ENCODE measurements around the gene RALGAPB. TPM values are rescaled to one million over a fixed set of nuclear protein-coding genes. Genes with fewer than 3 reads are reported as not detected.
"Not testable (repeated sequence)": the region's sequence is repeated elsewhere in the genome, so short reads cannot be mapped to it uniquely, and the experiment has no call there.

The RALGAPB gene
- total and polyA plus RNA-seq, 3 donors from 2014 or later = 49.9 to 64.7 (median 52.6) TPM

GRCh38 chr20:38458314-38458713 is 14.3 kb upstream of the RALGAPB start:
- no peaks in the 10 kb centered on the region for H3K27me3 ChIP-seq
- no peak overlapping the region for H3K27ac ChIP-seq
- H3K9me3 ChIP-seq = no peaks in the 10 kb centered on the region
- intact Hi-C loops (cut with DNase I; ENCODE audit: low total_unique reads) = no loop called here
- TF ChIP-seq CTCF (IDR thresholded peaks at IDR 0.05) = no peak
- no peak for TF ChIP-seq POLR2A (IDR thresholded peaks at IDR 0.05)
- no peaks in the 10 kb centered on the region for H3K36me3 ChIP-seq (ENCODE audit: low read depth, missing control alignments)
- WGBS, 2 donors = 91 to 94% methylated on average over 5 of the region's 5 CpGs
- H3K4me1 ChIP-seq = no peaks in the 10 kb centered on the region
- DNase-seq = no peak
- H3K4me3 ChIP-seq = no peak overlapping the region

- H3K36me3 ChIP-seq (ENCODE audit: low read depth, missing control alignments) = no peaks in the 10 kb centered on the region
- H3K4me1 ChIP-seq = no peaks in the 10 kb centered on the region
- no peaks in the 10 kb centered on the region for H3K27me3 ChIP-seq
- WGBS, 2 donors = 49 to 50% methylated on average over 5 of the region's 5 CpGs
- intact Hi-C loops (cut with DNase I; ENCODE audit: low total_unique reads) = no loop called here
- H3K9me3 ChIP-seq = no peaks in the 10 kb centered on the region
- no peak overlapping the region for H3K4me3 ChIP-seq
- no peak for DNase-seq
- H3K27ac ChIP-seq = no peak overlapping the region
- TF ChIP-seq CTCF (IDR thresholded peaks at IDR 0.05) (no peak), POLR2A (IDR thresholded peaks at IDR 0.05) (no peak)
Observed at GRCh38 chr20:38460040-38460623, 12.5 kb upstream of the RALGAPB start.

DNA sequence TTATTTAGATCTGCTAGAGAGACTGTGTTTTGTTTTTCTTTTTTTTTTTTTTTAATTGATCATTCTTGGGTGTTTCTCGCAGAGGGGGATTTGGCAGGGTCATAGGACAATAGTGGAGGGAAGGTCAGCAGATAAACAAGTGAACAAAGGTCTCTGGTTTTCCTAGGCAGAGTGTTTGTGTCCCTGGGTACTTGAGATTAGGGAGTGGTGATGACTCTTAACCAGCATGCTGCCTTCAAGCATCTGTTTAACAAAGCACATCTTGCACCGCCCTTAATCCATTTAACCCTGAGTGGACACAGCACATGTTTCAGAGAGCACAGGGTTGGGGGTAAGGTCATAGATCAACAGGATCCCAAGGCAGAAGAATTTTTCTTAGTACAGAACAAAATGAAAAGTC is 12.0 kb upstream of the RALGAPB start:
- H3K4me3 ChIP-seq; H3K27ac ChIP-seq; intact Hi-C loops (cut with DNase I; ENCODE audit: low total_unique reads); H3K27me3 ChIP-seq; H3K36me3 ChIP-seq (ENCODE audit: low read depth, missing control alignments); H3K9me3 ChIP-seq; DNase-seq; H3K4me1 ChIP-seq: not testable (repeated sequence)
- WGBS, 2 donors = 9 to 15% methylated on average over 1 of the region's 2 CpGs

DNA sequence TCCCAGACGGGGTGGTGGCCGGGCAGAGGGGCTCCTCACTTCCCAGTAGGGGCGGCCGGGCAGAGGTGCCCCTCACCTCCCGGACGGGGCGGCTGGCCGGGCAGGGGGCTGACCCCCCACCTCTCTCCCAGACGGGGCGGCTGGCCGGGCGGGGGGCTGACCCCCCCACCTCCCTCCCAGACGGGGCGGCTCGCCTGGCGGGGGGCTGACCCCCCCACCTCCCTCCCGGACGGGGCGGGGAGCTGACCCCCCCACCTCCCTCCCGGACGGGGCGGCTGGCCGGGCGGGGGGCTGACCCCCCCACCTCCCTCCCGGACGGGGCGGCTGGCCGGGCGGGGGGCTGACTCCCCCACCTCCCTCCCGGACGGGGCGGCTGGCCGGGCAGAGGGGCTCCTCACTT is 11.5 kb upstream of the RALGAPB start:
- DNase-seq; H3K36me3 ChIP-seq (ENCODE audit: low read depth, missing control alignments); intact Hi-C loops (cut with DNase I; ENCODE audit: low total_unique reads); H3K9me3 ChIP-seq; H3K27me3 ChIP-seq; H3K27ac ChIP-seq; H3K4me1 ChIP-seq: not testable (repeated sequence)
- peak overlapping the region; percentile 24 to 41 for H3K4me3 ChIP-seq
- no CpG with 5 or more reads among the region's 33 CpGs for WGBS, 2 donors

GRCh38 chr20:38461569-38461968 is 11.1 kb upstream of the RALGAPB start:
- DNase-seq; H3K27me3 ChIP-seq; intact Hi-C loops (cut with DNase I; ENCODE audit: low total_unique reads); H3K27ac ChIP-seq; H3K4me1 ChIP-seq; H3K36me3 ChIP-seq (ENCODE audit: low read depth, missing control alignments); H3K9me3 ChIP-seq: not testable (repeated sequence)
- WGBS, 2 donors = 54 to 83% methylated on average over 13 to 30 of the region's 30 CpGs
- peak overlapping the region; percentile 24 to 41 for H3K4me3 ChIP-seq

GRCh38 chr20:38466171-38466570 is 6.5 kb upstream of the RALGAPB start:
- no peak for DNase-seq
- WGBS, 2 donors = 77 to 82% methylated on average over 2 of the region's 2 CpGs
- H3K4me3 ChIP-seq = no peak overlapping the region
- TF ChIP-seq CTCF (IDR thresholded peaks at IDR 0.05) (no peak), POLR2A (IDR thresholded peaks at IDR 0.05) (no peak)
- no peaks in the 10 kb centered on the region for H3K9me3 ChIP-seq
- H3K27ac ChIP-seq = no peak overlapping the region
- no peaks in the 10 kb centered on the region for H3K36me3 ChIP-seq (ENCODE audit: low read depth, missing control alignments)
- intact Hi-C loops (cut with DNase I; ENCODE audit: low total_unique reads) = no loop called here
- H3K27me3 ChIP-seq = no peaks in the 10 kb centered on the region
- no peaks in the 10 kb centered on the region for H3K4me1 ChIP-seq

Data from testis (tissue), 3 donors.